Measurements from ENCODE around the gene FAM107A. TPM values are rescaled to one million over a fixed set of nuclear protein-coding genes. Genes with fewer than 3 reads are reported as not detected.
A peak's percentile ranks its signal among the peaks of the same experiment; 100 is the strongest.

The FAM107A gene
- total and polyA plus RNA-seq, 2 of the 13 experiments (the other 11 are each of a cell fraction or from before 2014, with no cell fraction given) = not detected

GRCh38 chr3:58524326-58524888, 52.8 kb downstream of the FAM107A start:
- WGBS (ENCODE audit: low lambda C conversion rate) = 95% methylated on average over 8 of the region's 11 CpGs
- no peak overlapping the region for H3K4me3 ChIP-seq (replicated peaks in 1 of 3; ENCODE audit: insufficient read depth in 1 of 3, low read depth in 2 of 3, low read length in 3 of 3)
- intact Hi-C loops (cut with micrococcal nuclease; ENCODE audit: unreplicated experiment) (no loop called here), in situ Hi-C loops (cut with HindIII; ENCODE audit: extremely low pct_ligation_motif_present, low pct_unique_long_range_greater_than_20kb) (no loop called here)
- no peak for ATAC-seq
- no TSS peak for BruUV-seq (replicated peaks)
- TF ChIP-seq ZKSCAN1 (IDR thresholded peaks at IDR 0.05; ENCODE audit: low read length) (no peak), ZNF687 (CRISPR knock-in tag; IDR thresholded peaks at IDR 0.05) (peak; percentile 44), ZNF768 (CRISPR knock-in tag; IDR thresholded peaks at IDR 0.05) (0 out of 2 replicates have a peak, but pooled peaks have one; percentile 11), KDM5B (CRISPR knock-in tag; IDR thresholded peaks at IDR 0.05; ENCODE audit: borderline replicate concordance) (peak; percentile 43; the same call in 1 of the 2 replicates), POLR2AphosphoS5 (IDR thresholded peaks at IDR 0.05; ENCODE audit: low read depth, low read length) (0 out of 2 replicates have a peak, but pooled peaks have one; percentile 10)
- DNase-seq (ENCODE audit: low spot score) = no peak
- H3K79me2 ChIP-seq (ENCODE audit: insufficient read depth, low read length) = no peaks in the 10 kb centered on the region
- H3K9ac ChIP-seq (ENCODE audit: insufficient read depth, low read depth, low read length) = no peak overlapping the region
- FAIRE-seq = no peak
- H4K20me1 ChIP-seq (ENCODE audit: insufficient read depth, low read length) = no peaks in the 10 kb centered on the region
- ChIA-PET CTCF (ENCODE audit: low intra/inter-chr PET ratio, low total read pairs) (no interaction called here), POLR2A (interaction anchor here (1.2 to 4.5 kb wide), 2 partner anchors 13 to 33 kb away, joined by 3 to 55 read pairs; partner anchors contain the start of genes ACOX2 and KCTD6)
- peaks cover 88% of the 10 kb centered on the region for H3K4me1 ChIP-seq (ENCODE audit: insufficient read depth, low read length)
- no peaks in the 10 kb centered on the region for H3K27me3 ChIP-seq (ENCODE audit: control insufficient read depth in 1 of 2, insufficient read depth in 2 of 2, low read length in 2 of 2)
- no peak overlapping the region for H2AFZ ChIP-seq (ENCODE audit: low read length)
- no peaks in the 10 kb centered on the region for H3K9me3 ChIP-seq (ENCODE audit: low read length)
- no peak overlapping the region for H3K4me2 ChIP-seq (ENCODE audit: low read depth, low read length)
- H3K36me3 ChIP-seq (replicated peaks in 1 of 2; ENCODE audit: control insufficient read depth in 1 of 2, insufficient read depth in 2 of 2, low read length in 2 of 2) = peaks cover 6 to 8% of the 10 kb centered on the region in 2 experiments; a peak in 4 of 5 replicates
- H3K27ac ChIP-seq (ENCODE audit: extremely low read length, insufficient read depth, low read length) = peak overlapping the region; percentile 12

Measured in HepG2 (cell line).